RPMI8226 (cell line): ENCODE measurements around the gene TNFRSF14.
"Not testable (repeated sequence)": the region's sequence is repeated elsewhere in the genome, so short reads cannot be mapped to it uniquely, and the experiment has no call there.

Experiments
- DNase-seq: peaks from one replicate; pipeline ENCODE4 v3.0.0-alpha.2; 2015

The TNFRSF14 gene

DNA sequence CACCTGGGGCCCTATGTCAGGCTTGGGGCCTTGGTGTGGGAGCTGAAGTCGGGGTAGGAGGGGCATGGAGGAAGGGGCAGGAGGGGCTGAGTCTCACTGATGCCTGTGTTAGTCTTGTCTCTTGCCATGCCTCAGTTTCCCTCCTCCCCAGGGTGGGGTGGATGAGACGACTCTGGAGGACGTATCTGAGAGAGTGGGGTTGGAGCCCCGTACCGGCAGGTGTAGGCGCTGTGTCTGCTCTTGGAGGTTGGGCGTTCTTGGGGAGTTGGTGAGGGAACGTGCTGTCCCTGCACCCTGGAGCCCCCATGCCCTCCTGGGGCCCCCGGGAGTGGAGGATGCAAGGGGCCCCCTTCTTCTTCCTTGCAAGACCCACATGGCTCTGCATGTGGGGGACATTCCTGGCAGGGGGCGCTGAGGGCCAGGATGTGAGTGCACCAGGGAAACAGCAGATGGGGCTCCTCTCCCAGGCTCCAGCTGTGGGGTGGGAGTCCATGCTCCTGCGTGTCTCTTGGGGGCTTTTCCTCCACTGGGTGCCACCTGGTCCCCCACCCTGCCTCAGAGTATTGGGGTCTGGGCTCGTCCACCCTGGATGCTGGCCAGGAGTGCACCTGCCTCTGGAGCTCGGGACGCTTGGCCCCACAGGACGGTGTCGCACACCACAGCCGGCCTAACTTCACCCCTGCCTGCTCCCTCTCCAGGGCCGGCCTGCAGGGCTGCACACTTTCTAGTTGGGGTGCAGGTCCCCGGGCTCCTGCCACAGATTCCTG, 1.4 kb upstream of the TNFRSF14 start:
- DNase-seq = peak; percentile 42

DNA sequence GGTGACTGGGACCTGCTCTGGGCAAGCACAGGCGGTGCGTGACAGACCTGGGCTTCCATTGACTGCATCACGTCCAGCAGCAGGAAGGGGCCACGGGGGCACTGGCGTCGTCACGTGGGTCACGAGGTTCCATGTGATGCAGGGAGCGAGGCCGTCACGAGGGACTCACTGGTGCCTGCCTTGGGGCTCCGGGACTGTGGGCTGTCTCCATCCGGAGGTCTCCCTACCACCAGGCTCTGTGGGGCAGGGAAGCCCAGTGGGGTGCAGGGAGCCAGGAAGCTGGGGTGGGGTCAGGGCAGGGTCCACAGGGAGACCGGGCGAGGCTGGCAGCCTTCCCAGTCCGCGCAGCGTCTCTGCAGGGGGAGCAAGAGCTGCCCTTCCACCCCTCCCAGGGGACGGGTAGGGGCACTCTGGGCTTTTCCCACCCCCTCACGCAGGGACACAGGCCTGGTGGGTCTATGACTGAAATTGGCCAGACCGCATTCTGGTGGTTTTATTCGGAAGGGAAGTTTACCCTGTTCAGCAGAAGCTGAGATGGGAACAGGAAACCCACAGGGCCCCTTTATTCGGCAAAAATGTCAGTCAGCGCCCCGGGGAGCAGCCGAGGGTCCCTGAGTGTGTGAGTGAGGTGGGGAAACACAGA, 416 bp upstream of the TNFRSF14 start:
- DNase-seq = peak; percentile 72

DNA sequence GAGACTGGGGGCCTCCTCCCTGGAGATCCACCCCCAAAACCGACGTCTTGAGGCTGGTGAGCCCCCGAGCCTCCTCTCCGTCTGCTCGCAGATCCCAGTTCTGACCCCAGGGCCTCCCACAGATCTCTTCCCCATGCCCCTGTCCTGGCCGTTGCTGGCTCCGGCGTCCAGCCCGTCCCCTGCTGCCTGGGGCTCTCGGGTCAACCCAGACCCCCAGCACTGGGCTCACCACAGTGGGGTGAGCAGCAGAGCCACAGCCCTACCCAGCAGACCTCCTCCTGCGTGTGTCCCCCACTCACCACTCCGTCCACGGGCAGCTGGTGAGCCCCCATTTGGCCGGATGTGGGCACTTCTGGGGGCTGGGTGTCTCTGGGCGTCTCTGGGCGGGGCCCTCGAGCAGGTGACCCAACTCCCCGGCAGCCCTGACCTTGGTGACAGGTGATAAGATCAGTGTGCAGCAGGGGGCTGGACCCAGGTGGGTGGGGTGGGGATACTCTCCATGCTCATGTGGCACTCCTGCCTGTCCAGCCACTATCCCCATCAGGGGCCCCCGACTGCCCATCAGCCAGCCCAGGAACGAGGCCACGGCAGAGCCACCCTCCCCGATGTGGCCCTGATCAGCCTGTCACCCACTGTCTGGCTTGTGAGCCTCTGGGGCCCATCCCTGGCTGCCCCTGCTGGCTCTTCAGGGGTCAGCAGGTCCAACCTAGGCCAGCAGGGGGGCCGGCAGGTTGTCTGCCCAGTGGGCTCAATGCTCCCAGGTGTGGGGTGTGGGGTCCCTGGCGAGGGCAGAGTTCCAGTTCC, 709 bp downstream of the TNFRSF14 start:
- DNase-seq = peak; percentile 71

DNA sequence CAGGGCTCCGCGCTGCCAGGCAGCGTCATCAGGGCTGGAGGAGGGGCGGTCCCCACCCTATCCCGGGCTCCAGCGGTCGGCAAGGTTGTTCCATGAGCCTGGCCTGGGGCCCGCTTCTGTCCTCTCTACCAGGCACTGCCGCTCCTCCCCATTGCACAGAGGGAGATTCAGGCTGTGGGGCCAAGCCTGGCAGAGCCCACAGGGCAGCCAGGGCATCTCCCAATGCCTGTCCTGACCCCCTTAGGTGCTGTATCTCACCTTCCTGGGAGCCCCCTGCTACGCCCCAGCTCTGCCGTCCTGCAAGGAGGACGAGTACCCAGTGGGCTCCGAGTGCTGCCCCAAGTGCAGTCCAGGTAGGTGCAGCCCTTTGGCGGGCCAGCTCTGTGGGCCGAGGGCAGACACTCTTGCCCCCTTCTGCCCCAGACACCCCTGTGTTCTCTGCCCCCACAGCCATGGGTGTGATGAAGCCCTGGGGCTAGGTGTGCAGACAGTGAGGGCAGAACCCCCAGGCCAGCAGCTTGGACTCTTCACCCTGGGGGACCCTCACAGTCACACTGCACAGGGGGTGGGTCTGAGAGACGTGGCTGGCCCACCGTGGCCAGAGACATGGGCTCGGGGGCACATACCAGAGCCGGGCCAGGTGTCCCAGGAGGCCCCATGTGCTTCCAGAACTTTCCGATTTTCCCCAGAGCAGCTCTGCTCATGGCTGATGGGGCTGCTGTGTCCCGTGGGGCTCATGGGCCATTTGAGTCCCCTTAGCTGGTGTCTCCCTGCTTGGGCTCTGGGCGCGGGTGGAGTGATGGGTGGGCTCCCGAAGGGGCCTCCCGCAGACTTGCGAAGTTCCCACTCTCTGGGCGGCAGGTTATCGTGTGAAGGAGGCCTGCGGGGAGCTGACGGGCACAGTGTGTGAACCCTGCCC, 1.6 kb downstream of the TNFRSF14 start:
- DNase-seq = no peak

DNA sequence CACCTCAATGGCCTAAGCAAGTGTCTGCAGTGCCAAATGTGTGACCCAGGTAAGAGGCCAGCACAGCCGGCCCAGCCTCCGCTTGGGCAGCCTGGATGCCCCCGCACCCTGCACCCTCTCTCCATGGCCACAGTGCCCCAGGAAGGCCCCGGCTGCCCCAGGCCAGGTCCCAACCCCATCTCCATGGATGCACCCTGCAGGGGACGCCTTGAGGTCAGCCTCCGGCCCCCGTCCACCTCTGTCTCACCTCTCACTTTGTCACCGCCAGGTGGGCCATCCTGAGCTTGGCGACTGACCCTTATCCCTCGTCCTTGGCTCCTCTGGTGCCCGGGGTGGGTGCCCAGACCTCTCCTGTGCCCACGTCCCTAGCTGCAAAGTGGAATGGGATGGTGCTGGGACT, 2.2 kb downstream of the TNFRSF14 start:
- no peak for DNase-seq

DNA sequence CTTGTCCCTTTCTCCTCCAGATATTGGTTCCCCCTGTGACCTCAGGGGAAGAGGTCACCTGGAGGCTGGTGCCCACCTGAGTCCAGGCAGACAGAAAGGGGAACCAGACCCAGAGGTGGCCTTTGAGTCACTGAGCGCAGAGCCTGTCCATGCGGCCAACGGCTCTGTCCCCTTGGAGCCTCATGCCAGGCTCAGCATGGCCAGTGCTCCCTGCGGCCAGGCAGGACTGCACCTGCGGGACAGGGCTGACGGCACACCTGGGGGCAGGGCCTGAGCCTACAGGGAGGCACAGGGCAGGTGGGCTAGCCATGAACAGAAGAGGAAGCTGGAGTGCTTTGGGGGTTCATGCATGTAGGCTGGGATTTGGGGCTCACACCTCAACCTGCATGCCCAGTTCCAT, 2.7 kb downstream of the TNFRSF14 start:
- DNase-seq = no peak

DNA sequence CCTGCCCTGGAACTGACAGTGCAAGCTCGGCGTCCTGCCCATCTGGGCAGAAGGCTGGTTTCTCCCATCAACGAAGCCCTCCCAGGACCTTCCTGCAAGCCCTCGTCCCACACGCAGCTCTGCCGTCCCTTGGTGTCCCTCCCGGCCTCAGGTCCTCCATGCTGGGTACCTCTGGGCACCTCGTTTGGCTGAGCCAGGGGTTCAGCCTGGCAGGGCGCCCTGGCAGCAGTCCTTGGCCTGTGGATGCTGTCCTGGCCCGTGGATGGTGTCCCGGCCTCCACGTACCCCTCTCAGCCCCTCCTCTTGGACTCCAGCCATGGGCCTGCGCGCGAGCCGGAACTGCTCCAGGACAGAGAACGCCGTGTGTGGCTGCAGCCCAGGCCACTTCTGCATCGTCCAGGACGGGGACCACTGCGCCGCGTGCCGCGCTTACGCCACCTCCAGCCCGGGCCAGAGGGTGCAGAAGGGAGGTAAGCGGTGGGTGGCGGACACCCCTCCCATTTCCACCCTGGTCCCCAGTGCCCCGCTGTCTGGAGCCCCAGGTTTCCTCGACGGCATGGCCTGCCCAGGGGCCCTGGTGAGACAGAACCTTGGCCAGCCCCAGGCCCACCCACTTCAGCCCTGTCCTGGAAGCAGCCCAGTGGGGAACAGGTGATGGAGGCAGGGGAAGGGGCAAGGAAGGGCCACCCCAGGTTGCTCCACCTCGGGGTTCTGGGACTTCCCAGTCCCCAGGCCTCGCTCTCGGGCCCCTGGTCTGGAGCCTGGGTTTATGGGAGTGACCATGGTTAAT, 3.5 kb downstream of the TNFRSF14 start:
- DNase-seq = no peak

DNA sequence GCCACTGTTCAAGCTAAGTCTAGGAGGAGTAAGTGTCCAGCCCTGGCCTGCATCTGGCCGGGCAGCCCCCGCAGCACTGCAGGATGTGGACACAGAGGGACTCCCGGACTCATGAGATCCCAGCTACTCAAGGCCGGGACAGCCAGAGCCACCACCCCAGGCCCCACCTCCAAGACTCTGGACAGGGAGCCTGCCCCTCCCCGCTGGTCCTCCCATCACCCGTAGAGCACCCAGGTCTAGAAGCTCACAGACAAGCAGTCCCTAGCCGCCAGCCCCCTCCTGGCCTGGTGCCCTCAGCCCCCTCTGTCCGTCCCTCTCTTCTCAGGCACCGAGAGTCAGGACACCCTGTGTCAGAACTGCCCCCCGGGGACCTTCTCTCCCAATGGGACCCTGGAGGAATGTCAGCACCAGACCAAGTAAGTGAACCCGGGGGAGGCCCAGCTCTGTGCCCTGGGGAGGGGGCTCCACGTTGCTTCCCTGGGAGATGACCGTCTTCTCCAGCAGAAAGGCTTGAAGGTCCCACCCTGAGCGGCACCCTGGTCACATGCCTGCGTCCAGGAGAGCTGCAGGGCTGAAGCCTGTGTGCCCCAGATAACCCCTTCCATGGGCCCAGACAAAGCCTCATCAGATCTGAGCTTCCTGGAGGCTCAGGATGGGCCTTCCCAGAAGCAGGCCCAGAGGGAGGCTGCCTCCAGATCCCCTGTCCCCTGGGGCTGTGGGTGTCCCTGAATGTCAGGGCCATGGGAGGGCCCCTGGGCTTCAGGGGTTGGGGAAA, 4.3 kb downstream of the TNFRSF14 start:
- no peak for DNase-seq

DNA sequence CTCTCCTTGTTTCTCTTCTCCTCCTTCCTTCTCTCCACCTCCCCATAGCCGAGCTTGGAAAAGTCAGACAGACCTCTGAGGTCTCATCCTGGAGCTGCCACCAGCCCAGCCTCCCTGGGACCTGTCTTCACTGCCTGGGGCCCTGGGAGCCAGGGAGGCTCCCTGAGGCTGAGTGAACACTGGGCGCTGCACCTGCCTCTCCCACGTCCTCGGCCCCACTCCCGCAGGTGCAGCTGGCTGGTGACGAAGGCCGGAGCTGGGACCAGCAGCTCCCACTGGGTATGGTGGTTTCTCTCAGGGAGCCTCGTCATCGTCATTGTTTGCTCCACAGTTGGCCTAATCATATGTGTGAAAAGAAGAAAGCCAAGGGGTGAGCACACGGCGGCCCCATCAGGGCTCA, 5.3 kb downstream of the TNFRSF14 start:
- DNase-seq = no peak

DNA sequence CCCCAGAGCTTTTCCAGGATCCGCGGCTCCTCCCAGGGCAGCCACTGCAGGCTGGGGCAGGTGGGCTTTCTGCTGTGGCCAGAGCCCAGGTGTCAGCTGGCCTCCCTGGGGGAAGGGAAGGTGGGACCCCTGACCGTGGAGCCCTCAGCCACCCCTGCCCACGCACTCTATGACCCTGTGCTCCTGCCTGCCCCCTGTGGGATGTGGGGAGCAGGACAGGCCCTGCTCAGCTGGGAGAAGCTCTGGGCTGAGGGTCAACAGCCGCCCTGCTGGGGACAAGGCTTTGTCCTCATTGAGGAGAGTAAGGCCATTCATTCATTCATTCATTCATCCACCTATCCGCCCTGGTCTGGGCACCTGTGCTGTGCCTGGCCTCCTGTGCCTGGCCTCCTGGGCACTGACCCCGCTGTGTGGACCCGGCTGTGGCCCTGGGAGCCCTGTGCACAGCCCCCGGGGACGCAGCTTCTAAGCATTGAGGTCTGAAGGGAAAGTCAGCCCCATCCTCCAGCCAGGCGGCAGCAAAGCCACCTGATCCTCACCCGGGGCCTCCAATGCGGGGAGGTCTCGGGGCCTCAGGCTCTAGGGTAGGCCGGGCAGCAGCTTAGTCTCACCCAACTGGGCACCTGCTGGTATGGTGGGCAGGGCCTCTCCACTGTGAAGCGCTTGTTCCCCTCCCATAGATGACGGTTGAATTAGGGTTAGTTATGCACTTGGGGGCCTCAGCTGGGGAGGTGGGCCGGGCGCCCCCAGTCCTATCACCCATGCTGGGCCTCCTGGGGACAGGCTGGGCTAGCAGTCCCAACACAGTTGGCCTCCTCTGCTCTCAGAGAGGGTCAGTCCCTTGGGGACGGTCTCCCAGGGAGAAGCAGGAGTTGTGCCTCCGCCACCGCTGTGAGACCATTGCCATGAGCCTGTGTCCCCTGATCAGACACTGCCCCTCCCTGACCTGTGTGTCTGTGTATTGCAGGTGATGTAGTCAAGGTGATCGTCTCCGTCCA, 6.0 kb downstream of the TNFRSF14 start:
- DNase-seq = no peak

DNA sequence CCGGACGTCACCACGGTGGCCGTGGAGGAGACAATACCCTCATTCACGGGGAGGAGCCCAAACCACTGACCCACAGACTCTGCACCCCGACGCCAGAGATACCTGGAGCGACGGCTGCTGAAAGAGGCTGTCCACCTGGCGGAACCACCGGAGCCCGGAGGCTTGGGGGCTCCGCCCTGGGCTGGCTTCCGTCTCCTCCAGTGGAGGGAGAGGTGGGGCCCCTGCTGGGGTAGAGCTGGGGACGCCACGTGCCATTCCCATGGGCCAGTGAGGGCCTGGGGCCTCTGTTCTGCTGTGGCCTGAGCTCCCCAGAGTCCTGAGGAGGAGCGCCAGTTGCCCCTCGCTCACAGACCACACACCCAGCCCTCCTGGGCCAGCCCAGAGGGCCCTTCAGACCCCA, 7.0 kb downstream of the TNFRSF14 start:
- no peak for DNase-seq

DNA sequence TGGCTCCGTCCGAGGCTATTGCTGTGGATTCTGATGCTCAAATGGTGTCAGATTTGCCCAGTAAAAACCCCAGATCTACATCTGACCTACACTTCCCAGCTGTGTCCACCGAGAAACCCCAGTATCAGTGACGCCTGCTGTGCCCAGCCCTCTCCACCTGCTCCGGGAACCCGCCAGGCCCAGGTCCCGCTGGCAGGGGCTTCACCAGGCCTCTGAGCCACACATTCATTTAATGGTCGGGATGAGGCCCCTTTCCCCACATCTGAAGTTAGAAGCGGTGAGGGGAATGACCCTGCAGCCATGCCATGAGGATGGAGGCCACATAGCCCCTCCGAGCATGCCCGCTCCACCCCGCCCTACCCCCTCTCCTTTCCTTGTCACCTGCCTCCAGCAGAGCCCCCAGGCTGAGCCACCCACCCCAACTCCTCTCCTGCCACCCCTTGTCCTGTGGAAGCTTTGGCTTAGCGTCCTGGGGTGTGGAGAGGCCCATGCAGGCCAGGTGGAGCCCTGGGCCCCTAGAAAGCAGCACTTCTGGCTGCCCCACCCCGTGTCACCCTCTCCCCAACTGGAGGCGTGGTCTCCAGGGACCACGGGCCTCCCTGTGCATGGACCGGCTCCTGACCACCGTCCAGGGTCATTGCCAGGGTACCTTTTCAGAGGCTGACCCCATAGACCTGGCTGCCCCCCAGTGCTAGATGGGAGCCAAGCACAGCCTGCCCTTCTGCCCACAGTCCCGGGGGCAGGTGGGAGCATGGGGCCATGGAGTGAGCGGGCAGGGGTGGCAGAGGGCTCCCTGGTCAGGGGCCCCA, 8.0 kb downstream of the TNFRSF14 start:
- no peak for DNase-seq

DNA sequence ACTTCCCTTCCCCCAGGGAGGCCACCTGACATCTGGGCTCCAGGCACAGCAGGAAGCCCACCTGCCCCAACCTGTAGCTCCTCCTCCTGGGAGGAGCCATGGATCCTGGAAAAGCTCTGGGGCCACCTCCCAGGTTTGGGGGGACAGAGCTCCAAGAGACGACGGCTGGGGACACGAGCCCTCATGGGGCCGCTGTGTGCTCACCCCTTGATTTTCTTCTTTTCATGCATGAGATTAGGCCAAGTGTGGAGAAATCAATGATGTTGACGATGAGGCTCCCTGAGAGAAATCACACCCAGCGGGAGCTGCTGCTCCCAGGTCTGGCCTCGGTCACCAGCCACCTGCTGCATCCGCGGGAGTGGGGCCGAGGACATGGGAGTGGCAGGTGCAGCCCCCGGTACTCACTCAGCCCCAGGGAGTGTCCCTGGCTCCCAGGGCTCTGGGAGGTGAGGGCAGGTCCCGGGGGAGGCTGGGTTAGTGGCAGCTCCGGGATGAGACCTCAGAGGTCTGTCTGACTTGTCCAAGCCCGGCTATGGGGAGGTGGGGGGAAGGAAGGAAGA, 8.7 kb downstream of the TNFRSF14 start:
- no peak for DNase-seq

DNA sequence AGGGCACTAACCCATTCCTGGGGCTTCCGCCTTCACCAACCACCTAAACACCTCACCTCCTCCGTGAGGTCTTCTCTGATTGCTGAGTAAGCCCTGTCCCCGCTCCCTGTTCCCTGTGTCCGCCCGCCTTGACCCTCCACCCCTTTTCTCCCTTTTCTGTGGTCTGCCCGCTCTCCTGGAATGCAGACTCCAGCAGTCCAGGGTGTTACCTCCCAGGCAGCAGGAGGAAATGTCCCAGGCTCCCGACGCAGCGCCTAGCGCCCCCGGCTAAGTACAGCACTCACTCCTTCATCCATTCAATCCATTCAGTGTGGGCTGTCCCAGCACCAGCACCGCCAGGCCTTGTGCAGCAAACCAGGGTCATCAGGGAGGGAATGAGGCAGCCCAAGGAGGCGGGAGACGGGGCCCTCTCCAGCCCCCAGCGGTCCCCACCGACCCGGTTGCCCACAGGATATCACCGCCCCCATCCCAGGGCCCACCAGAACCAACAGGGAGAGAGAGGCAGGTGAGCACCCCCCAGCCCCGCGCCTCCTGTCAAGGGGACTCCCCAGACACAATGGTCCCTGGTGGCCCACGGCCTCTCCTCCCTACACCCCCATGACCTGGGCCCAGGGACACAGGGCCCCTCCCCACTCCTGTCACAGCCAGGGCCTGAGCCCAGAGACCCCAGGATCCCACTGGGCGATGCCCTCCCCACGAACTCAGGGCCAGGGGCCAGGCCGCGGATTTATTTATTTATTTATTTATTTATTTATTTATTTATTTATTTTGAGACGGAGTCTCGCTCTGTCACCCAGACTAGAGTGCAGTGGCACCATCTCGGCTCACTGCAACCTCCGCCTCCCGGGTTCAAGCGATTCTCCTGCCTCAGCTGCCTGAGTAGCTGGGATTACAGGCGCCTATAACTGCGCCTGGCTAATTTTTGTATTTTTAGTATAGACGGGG, 10.2 kb downstream of the TNFRSF14 start:
- DNase-seq = no peak

DNA sequence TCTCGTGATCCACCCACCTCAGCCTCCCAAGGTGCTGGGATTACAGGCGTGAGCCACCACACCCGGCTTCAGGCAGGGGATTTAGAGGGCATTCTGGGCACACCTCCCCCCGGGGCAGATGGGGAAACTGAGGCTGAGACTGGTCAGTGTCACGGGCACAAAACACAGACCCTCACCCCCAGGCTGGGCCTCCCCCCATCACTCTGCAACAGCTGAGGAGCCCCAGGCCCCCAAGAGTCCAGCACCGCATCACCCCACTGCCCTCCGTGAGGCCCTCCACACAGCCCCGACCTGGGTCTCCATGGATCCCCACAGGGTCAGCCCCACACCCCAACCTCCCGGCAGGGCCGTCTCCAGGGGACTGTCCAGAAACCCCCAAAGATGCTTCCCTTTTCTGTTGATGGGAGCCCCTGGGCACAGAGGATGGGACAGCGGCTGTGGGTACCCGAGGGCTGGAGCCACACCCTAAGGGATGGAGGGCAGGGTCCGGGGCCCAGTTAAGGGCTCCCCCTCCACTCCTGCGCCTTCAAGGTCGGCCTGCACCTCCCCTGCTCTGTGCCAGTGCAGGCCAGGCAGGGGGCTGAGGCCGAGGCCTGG, 11.0 kb downstream of the TNFRSF14 start:
- no peak for DNase-seq

DNA sequence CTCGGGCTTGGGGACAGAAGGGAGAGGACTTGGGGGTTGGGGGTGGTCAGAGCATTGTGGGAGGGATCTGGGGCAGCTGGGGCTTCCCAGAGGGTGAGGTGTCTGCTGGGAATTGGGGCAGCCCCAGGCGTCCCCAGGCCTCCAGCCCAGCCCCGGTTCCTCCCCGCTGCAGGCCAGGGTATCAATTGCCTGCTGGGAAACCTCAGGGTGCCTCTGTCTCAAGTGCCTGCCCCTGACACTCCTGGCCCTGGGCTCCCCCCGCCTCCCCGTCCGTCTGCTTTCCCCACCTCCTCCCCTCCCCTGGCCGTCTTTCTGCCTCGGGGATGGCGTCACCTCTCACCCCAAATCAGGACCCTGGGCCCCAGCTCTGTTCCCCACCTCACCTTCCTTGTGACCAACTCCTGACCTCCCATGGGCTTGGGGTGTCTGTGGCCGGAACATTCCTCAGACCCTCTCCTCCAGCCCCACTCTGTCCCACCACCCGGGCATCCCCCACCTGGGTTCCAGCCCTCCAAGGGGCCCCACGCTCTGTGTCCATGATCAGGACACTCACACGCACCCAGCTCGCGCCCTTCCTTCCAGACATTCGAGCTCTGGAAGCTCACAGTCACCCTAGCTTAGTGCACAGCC, 12.1 kb downstream of the TNFRSF14 start:
- DNase-seq = not testable (repeated sequence)
